Endothelial cell of umbilical vein (primary cell): Measurements from ENCODE around the gene DCC.

Experiments
- FOS ChIP-seq: IDR thresholded peaks from 2 replicates; pipeline ENCODE4 v1.6.1; 2011; ENCODE audit warnings: mild to moderate bottlenecking, low read length, moderate library complexity, borderline replicate concordance; ENCODE audit not compliant: insufficient read depth
- JUN ChIP-seq: IDR thresholded peaks from 2 replicates; pipeline ENCODE4 v1.6.1; 2011; ENCODE audit warnings: borderline replicate concordance, low read depth; ENCODE audit not compliant: insufficient read length, insufficient read depth
- MAX ChIP-seq: IDR thresholded peaks from 2 replicates; pipeline ENCODE4 v1.6.1; 2011; ENCODE audit not compliant: insufficient read depth, insufficient read length
- MYC ChIP-seq: IDR thresholded peaks from one replicate; pipeline ENCODE4 v1.6.1; 2011; ENCODE audit warnings: mild to moderate bottlenecking, low read depth, low read length
- POLR2A ChIP-seq: IDR thresholded peaks from 2 replicates; pipeline ENCODE4 v1.6.1; 2012; ENCODE audit warnings: low read depth, mild to moderate bottlenecking, control low read depth, low read length
- POLR2AphosphoS5 ChIP-seq: IDR thresholded peaks from 2 replicates; pipeline ENCODE4 v1.6.1; 2012; ENCODE audit warnings: low read depth, mild to moderate bottlenecking, control low read depth, low read length, moderate library complexity; ENCODE audit not compliant: insufficient read depth
- TF ChIP-seq, protein P1 (sequence below), 2 donors: IDR thresholded peaks; 1 replicate in 1 of 2; 2 replicates in 1 of 2; pipeline ENCODE4 v1.5.1; 2011; ENCODE audit warnings: low read length in 2 of 2, mild to moderate bottlenecking in 2 of 2, moderate library complexity in 2 of 2, control low read depth in 1 of 2, inconsistent platforms in 1 of 2, low read depth in 1 of 2; ENCODE audit not compliant: insufficient read depth in 1 of 2; ENCODE audit errors: extremely low read depth in 1 of 2

GRCh38 chr18:52468496-52468895 is 128.5 kb downstream of the DCC start:
- TF ChIP-seq POLR2AphosphoS5 (no peak), MAX (no peak), JUN (no peak), POLR2A (no peak), MYC (no peak), FOS (no peak)
- TF ChIP-seq, protein P1, sequence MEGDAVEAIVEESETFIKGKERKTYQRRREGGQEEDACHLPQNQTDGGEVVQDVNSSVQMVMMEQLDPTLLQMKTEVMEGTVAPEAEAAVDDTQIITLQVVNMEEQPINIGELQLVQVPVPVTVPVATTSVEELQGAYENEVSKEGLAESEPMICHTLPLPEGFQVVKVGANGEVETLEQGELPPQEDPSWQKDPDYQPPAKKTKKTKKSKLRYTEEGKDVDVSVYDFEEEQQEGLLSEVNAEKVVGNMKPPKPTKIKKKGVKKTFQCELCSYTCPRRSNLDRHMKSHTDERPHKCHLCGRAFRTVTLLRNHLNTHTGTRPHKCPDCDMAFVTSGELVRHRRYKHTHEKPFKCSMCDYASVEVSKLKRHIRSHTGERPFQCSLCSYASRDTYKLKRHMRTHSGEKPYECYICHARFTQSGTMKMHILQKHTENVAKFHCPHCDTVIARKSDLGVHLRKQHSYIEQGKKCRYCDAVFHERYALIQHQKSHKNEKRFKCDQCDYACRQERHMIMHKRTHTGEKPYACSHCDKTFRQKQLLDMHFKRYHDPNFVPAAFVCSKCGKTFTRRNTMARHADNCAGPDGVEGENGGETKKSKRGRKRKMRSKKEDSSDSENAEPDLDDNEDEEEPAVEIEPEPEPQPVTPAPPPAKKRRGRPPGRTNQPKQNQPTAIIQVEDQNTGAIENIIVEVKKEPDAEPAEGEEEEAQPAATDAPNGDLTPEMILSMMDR (IDR thresholded peaks at IDR 0.05; ENCODE audit: extremely low read depth in 1 of 2, insufficient read depth in 1 of 2, low read depth in 1 of 2, low read length in 2 of 2) = no peak
